ENCODE results near the gene PTGR1. TPM values are rescaled to one million over a fixed set of nuclear protein-coding genes. Genes with fewer than 3 reads are reported as not detected.
"Not testable (repeated sequence)": the region's sequence is repeated elsewhere in the genome, so short reads cannot be mapped to it uniquely, and the experiment has no call there.

PTGR1 gene
- total and polyA plus RNA-seq, 4 donors = 38.4 to 53.1 (median 42.0) TPM

GRCh38 chr9:111599955-111600343 lies 502 bp upstream of the PTGR1 start:
- peak overlapping the region; percentile 80 for H3K4me3 ChIP-seq (ENCODE audit: low read depth, low read length)
- 15% methylated on average over 17 of the region's 17 CpGs for WGBS (ENCODE audit: insufficient coverage)
- H3K27ac ChIP-seq (ENCODE audit: low read depth, low read length) = no peak overlapping the region
- H3K4me1 ChIP-seq (ENCODE audit: control insufficient read depth, insufficient read depth, low read length) = peaks cover 19% of the 10 kb centered on the region
- H3K27me3 ChIP-seq (ENCODE audit: control insufficient read depth, insufficient read depth, low read length) = no peaks in the 10 kb centered on the region
- H3K9me3 ChIP-seq (ENCODE audit: control insufficient read depth, insufficient read depth, low read length) = no peaks in the 10 kb centered on the region
- H3K36me3 ChIP-seq (ENCODE audit: control insufficient read depth, insufficient read depth, low read length) = peaks cover 8% of the 10 kb centered on the region
- DNase-seq (ENCODE audit: low read depth in 4 of 6, low spot score in 6 of 6) = no peak

GRCh38 chr9:111598733-111599091 lies 735 bp downstream of the PTGR1 start:
- Histone ChIP-seq H3K27me3 (ENCODE audit: control insufficient read depth, insufficient read depth, low read length) (no peaks in the 10 kb centered on the region), H3K4me3 (ENCODE audit: low read depth, low read length) (peak overlapping the region; percentile 80), H3K27ac (ENCODE audit: low read depth, low read length) (peak overlapping the region; percentile 82), H3K9me3 (ENCODE audit: control insufficient read depth, insufficient read depth, low read length) (no peaks in the 10 kb centered on the region), H3K4me1 (ENCODE audit: control insufficient read depth, insufficient read depth, low read length) (peaks cover 19% of the 10 kb centered on the region), H3K36me3 (ENCODE audit: control insufficient read depth, insufficient read depth, low read length) (peaks cover 8% of the 10 kb centered on the region)
- 2% methylated on average over 16 of the region's 16 CpGs for WGBS (ENCODE audit: insufficient coverage)
- DNase-seq (ENCODE audit: low read depth in 4 of 6, low spot score in 6 of 6) = peak in 3 of 6 donors; percentile 0 to 15 (median 14)

GRCh38 chr9:111597852-111598732 lies 1.4 kb downstream of the PTGR1 start:
- H3K36me3 ChIP-seq (ENCODE audit: control insufficient read depth, insufficient read depth, low read length) = peaks cover 8% of the 10 kb centered on the region
- H3K27ac ChIP-seq (ENCODE audit: low read depth, low read length) = peak overlapping the region; percentile 69
- peaks cover 19% of the 10 kb centered on the region for H3K4me1 ChIP-seq (ENCODE audit: control insufficient read depth, insufficient read depth, low read length)
- peak in 4 of 6 donors; percentile 19 to 88 (median 48) for DNase-seq (ENCODE audit: low read depth in 4 of 6, low spot score in 6 of 6)
- no peaks in the 10 kb centered on the region for H3K27me3 ChIP-seq (ENCODE audit: control insufficient read depth, insufficient read depth, low read length)
- 2% methylated on average over 34 of the region's 41 CpGs for WGBS (ENCODE audit: insufficient coverage)
- H3K9me3 ChIP-seq (ENCODE audit: control insufficient read depth, insufficient read depth, low read length) = no peaks in the 10 kb centered on the region
- peak overlapping the region; percentile 80 for H3K4me3 ChIP-seq (ENCODE audit: low read depth, low read length)

DNA sequence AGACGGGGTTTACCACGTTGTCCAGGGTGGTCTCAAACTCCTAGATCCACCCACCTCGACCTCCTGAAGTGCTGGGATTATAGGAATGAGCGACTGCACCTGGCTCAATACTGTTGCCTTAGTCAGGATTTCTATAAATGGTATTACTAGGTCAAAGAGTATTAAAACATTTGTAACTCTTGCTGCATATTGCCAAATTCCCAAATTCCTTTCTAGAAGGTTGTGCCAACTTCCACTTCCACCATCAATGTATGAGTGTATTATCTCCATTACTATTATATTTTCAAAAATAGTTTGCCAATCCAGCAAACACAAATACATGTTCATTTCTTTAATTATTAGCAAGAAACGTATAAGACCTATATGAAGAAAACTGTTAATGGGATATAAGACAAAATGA lies 10.6 kb downstream of the PTGR1 start:
- DNase-seq (ENCODE audit: low read depth in 4 of 6, low spot score in 6 of 6) = no peak
- no peaks in the 10 kb centered on the region for H3K27me3 ChIP-seq (ENCODE audit: control insufficient read depth, insufficient read depth, low read length)
- H3K9me3 ChIP-seq (ENCODE audit: control insufficient read depth, insufficient read depth, low read length) = no peaks in the 10 kb centered on the region
- H3K27ac ChIP-seq (ENCODE audit: low read depth, low read length) = no peak overlapping the region
- 96% methylated on average over 3 of the region's 5 CpGs for WGBS (ENCODE audit: insufficient coverage)
- H3K4me3 ChIP-seq (ENCODE audit: low read depth, low read length) = no peak overlapping the region
- no peaks in the 10 kb centered on the region for H3K4me1 ChIP-seq (ENCODE audit: control insufficient read depth, insufficient read depth, low read length)
- H3K36me3 ChIP-seq (ENCODE audit: control insufficient read depth, insufficient read depth, low read length) = no peaks in the 10 kb centered on the region

GRCh38 chr9:111586378-111586777 lies 13.1 kb downstream of the PTGR1 start:
- Histone ChIP-seq H3K4me3 (ENCODE audit: low read depth, low read length) (no peak overlapping the region), H3K36me3 (ENCODE audit: control insufficient read depth, insufficient read depth, low read length) (no peaks in the 10 kb centered on the region), H3K9me3 (ENCODE audit: control insufficient read depth, insufficient read depth, low read length) (no peaks in the 10 kb centered on the region), H3K4me1 (ENCODE audit: control insufficient read depth, insufficient read depth, low read length) (no peaks in the 10 kb centered on the region), H3K27me3 (ENCODE audit: control insufficient read depth, insufficient read depth, low read length) (no peaks in the 10 kb centered on the region), H3K27ac (ENCODE audit: low read depth, low read length) (no peak overlapping the region)
- WGBS (ENCODE audit: insufficient coverage) = 90% methylated on average over 5 of the region's 5 CpGs
- no peak for DNase-seq (ENCODE audit: low read depth in 4 of 6, low spot score in 6 of 6)

- Histone ChIP-seq H3K4me1 (ENCODE audit: control insufficient read depth, insufficient read depth, low read length) (no peaks in the 10 kb centered on the region), H3K4me3 (ENCODE audit: low read depth, low read length) (no peak overlapping the region), H3K27me3 (ENCODE audit: control insufficient read depth, insufficient read depth, low read length) (no peaks in the 10 kb centered on the region), H3K9me3 (ENCODE audit: control insufficient read depth, insufficient read depth, low read length) (no peaks in the 10 kb centered on the region), H3K27ac (ENCODE audit: low read depth, low read length) (no peak overlapping the region), H3K36me3 (ENCODE audit: control insufficient read depth, insufficient read depth, low read length) (peaks cover 2% of the 10 kb centered on the region)
- no peak for DNase-seq (ENCODE audit: low read depth in 4 of 6, low spot score in 6 of 6)
- 100% methylated on average over 1 of the region's 3 CpGs for WGBS (ENCODE audit: insufficient coverage)
Measured at GRCh38 chr9:111582888-111583287, 16.6 kb downstream of the PTGR1 start.

DNA sequence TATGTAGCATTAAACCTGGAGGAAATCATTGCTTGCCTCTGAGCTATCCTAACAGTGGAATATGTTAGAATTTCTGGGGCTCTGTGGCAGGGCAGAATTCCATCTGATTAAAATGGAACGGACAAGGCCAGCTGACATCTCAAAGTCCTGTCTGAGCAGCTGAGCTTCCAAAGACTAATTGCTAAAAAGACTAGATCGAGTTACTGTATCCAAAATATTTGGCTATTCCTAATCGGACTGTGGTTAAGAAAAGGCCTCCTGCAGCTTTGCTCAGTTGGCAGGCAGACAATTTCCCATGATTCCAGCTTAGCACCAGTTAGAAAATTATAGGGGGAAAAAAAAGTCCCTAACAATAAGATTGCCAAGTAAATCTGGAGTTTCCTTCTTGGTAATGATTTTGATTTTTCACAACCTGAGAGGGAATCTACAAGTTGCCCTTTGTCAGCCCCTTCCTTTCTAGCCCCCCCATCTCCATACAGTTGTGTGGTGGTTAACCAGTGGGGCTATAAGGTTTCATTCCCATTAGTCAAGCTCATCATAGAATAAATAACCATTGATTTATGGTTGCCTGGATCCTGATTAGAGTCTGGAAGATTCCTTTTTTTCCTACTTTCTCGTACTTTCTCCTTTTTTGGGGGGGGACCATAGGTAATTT lies 26.4 kb downstream of the PTGR1 start:
- peaks cover 18% of the 10 kb centered on the region for H3K36me3 ChIP-seq (ENCODE audit: control insufficient read depth, insufficient read depth, low read length)
- H3K9me3 ChIP-seq (ENCODE audit: control insufficient read depth, insufficient read depth, low read length) = no peaks in the 10 kb centered on the region
- no peaks in the 10 kb centered on the region for H3K4me1 ChIP-seq (ENCODE audit: control insufficient read depth, insufficient read depth, low read length)
- H3K27me3 ChIP-seq (ENCODE audit: control insufficient read depth, insufficient read depth, low read length) = no peaks in the 10 kb centered on the region
- no peak overlapping the region for H3K4me3 ChIP-seq (ENCODE audit: low read depth, low read length)
- DNase-seq (ENCODE audit: low read depth in 4 of 6, low spot score in 6 of 6) = peak in 1 of 6 donors; percentile 48
- H3K27ac ChIP-seq (ENCODE audit: low read depth, low read length) = no peak overlapping the region
- 38% methylated on average over 2 of the region's 4 CpGs for WGBS (ENCODE audit: insufficient coverage)

DNA sequence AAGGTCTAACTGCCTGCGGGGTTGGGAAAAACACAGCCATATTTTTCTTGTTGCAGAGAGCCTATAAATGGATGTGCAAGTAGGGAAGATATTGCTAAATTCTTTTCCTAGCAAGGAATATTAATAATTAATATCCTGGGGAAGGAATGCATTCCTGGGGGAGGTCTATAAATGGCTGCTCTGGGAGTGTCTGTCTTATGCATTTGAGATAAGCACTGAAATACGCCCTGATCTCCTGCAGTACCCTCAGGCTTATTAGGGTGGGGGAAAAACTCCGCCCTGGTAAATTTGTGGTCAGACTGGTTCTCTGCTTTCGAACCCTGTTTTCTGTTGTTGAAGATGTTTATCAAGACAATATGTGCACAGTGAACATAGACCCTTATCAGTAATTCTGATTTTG lies 31.3 kb downstream of the PTGR1 start:
- DNase-seq (ENCODE audit: low read depth in 4 of 6, low spot score in 6 of 6); H3K4me3 ChIP-seq (ENCODE audit: low read depth, low read length); H3K4me1 ChIP-seq (ENCODE audit: control insufficient read depth, insufficient read depth, low read length); H3K9me3 ChIP-seq (ENCODE audit: control insufficient read depth, insufficient read depth, low read length); H3K27ac ChIP-seq (ENCODE audit: low read depth, low read length); H3K27me3 ChIP-seq (ENCODE audit: control insufficient read depth, insufficient read depth, low read length): not testable (repeated sequence)
- H3K36me3 ChIP-seq (ENCODE audit: control insufficient read depth, insufficient read depth, low read length) = peaks cover 37% of the 10 kb centered on the region
- 100% methylated on average over 3 of the region's 4 CpGs for WGBS (ENCODE audit: insufficient coverage)

- Histone ChIP-seq H3K9me3 (ENCODE audit: control insufficient read depth, insufficient read depth, low read length) (no peaks in the 10 kb centered on the region), H3K27ac (ENCODE audit: low read depth, low read length) (no peak overlapping the region), H3K4me1 (ENCODE audit: control insufficient read depth, insufficient read depth, low read length) (no peaks in the 10 kb centered on the region), H3K4me3 (ENCODE audit: low read depth, low read length) (no peak overlapping the region), H3K27me3 (ENCODE audit: control insufficient read depth, insufficient read depth, low read length) (no peaks in the 10 kb centered on the region), H3K36me3 (ENCODE audit: control insufficient read depth, insufficient read depth, low read length) (peaks cover 37% of the 10 kb centered on the region)
- WGBS (ENCODE audit: insufficient coverage) = 33% methylated on average over 1 of the region's 1 CpG
- peak in 4 of 6 donors; percentile 4 to 55 (median 12) for DNase-seq (ENCODE audit: low read depth in 4 of 6, low spot score in 6 of 6)
Measured at GRCh38 chr9:111566234-111566633, 33.2 kb downstream of the PTGR1 start.
